T-helper 2 cell treated with Interferon-gamma antibody and Interleukin-4, amounts not matched to agents 100 ng/mL and 5 ng/mL, for 36 hours (primary cell): ENCODE data around the gene IFI44. TPM values are rescaled to one million over a fixed set of nuclear protein-coding genes. Genes with fewer than 3 reads are reported as not detected.

Experiments
- intact Hi-C: fragments of 100-400 bp; cut with micrococcal nuclease; formaldehyde crosslinking; loops from one replicate; pipeline ENCODE4 v1.15.1; 2023
- total RNA-seq: library from RNA; stranded (reverse); gene quantifications from 2 replicates; pipeline ENCODE4 v1.2.3, GENCODE V29; 2022

The IFI44 gene
- total RNA-seq, 1 donor from 2014 or later = 61.4 TPM

GRCh38 chr1:78691995-78692747, 42.5 kb downstream of the IFI44 start:
- intact Hi-C loops = no loop called here

- intact Hi-C loops = no loop called here
Observed at GRCh38 chr1:78699813-78700212, 50.2 kb downstream of the IFI44 start.

- intact Hi-C loops = no loop called here
Observed at GRCh38 chr1:78702426-78702825, 52.8 kb downstream of the IFI44 start.

GRCh38 chr1:78703806-78704205, 54.2 kb downstream of the IFI44 start:
- intact Hi-C loops = no loop called here

- intact Hi-C loops = no loop called here
Observed at GRCh38 chr1:78712467-78713051, 62.9 kb downstream of the IFI44 start.

GRCh38 chr1:78713297-78713696, 63.7 kb downstream of the IFI44 start:
- intact Hi-C loops = no loop called here

Other genes with a start within 250 kb of the IFI44 start
- not detected in 2 replicates for gene PTGFR, start 158.9 kb upstream of the IFI44 start, total RNA-seq
- 50.8 and 53.9 TPM in 2 replicates for gene IFI44L, start 29.4 kb upstream of the IFI44 start, total RNA-seq